ENCODE measurements around the gene CDCP1. TPM values are rescaled to one million over a fixed set of nuclear protein-coding genes. Genes with fewer than 3 reads are reported as not detected.

The CDCP1 gene
- total RNA-seq, 2 donors from 2014 or later = 8.9 to 13.1 TPM

DNA sequence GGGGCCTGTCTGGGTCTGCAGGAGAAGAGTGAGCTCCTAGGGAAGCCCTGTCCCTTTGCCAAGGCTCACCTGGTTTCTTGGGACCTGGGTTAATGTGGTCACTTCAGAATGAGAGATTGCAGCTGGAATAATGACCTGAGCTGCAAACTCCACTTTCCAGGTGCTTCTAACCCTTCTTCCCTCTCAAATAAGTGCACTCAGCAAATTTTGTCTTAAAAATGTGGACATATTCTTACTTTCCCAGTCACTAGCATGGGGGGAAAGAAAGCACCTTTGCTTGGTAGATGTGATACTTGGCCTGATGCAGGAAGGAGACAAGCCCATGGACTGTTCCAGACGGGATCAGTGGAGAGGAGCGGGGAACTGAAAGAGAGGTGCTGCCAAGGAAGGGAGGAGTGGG lies 38.9 kb upstream of the CDCP1 start:
- Mint-ChIP-seq H3K4me3 (no peak overlapping the region), H3K27me3 (ENCODE audit: insufficient read depth) (peaks cover 26% of the 10 kb centered on the region), H3K4me1 (peaks cover 8% of the 10 kb centered on the region), H3K9me3 (no peaks in the 10 kb centered on the region), H3K27ac (no peak overlapping the region), H3K36me3 (ENCODE audit: low read depth) (no peaks in the 10 kb centered on the region)
- WGBS, 2 experiments (ENCODE audit: insufficient coverage in 1 of 2, insufficient read length in 1 of 2) = 94 to 97% methylated on average over 2 of the region's 2 CpGs
- Histone ChIP-seq H3K27ac (ENCODE audit: low read depth, low read length) (no peak overlapping the region), H3K4me1 (ENCODE audit: control insufficient read depth, insufficient read depth, low read length) (peaks cover 4% of the 10 kb centered on the region), H3K9me3 (ENCODE audit: control insufficient read depth, low read length) (no peaks in the 10 kb centered on the region), H3K27me3 (ENCODE audit: control insufficient read depth, insufficient read depth, low read length, poor library complexity, severe bottlenecking) (no peaks in the 10 kb centered on the region), H3K9ac (ENCODE audit: extremely low read depth, low read length, poor library complexity, severe bottlenecking) (no peak overlapping the region), H3K4me3 (ENCODE audit: low read length) (no peak overlapping the region), H3K36me3 (ENCODE audit: control insufficient read depth, insufficient read depth, low read length) (no peaks in the 10 kb centered on the region)
- DNase-seq = no peak
- TF ChIP-seq, protein P1, sequence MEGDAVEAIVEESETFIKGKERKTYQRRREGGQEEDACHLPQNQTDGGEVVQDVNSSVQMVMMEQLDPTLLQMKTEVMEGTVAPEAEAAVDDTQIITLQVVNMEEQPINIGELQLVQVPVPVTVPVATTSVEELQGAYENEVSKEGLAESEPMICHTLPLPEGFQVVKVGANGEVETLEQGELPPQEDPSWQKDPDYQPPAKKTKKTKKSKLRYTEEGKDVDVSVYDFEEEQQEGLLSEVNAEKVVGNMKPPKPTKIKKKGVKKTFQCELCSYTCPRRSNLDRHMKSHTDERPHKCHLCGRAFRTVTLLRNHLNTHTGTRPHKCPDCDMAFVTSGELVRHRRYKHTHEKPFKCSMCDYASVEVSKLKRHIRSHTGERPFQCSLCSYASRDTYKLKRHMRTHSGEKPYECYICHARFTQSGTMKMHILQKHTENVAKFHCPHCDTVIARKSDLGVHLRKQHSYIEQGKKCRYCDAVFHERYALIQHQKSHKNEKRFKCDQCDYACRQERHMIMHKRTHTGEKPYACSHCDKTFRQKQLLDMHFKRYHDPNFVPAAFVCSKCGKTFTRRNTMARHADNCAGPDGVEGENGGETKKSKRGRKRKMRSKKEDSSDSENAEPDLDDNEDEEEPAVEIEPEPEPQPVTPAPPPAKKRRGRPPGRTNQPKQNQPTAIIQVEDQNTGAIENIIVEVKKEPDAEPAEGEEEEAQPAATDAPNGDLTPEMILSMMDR (conservative IDR thresholded peaks at IDR 0.05) = no peak

DNA sequence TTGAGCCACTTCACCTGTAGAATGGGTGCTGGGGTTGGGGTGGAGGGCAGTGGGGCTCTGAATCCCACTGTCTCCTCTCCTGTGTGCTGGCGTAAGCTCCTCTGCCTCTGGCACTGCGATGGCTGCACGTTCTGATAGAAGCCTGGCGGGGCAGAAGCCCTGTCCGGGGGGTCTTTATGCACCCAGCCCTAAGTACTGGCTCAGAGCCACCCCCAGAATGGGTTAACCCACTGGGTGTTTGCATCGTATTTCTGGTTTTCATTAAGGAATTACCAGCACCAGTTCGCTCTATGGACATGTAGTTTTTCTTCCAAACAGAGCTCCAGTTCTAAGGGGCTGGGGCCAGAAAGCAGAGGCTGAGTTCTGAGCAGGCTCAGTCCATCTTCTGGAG lies 37.7 kb upstream of the CDCP1 start:
- Histone ChIP-seq H3K27ac (ENCODE audit: low read depth, low read length) (no peak overlapping the region), H3K9ac (ENCODE audit: extremely low read depth, low read length, poor library complexity, severe bottlenecking) (no peak overlapping the region), H3K9me3 (ENCODE audit: control insufficient read depth, low read length) (no peaks in the 10 kb centered on the region), H3K4me3 (ENCODE audit: low read length) (no peak overlapping the region), H3K36me3 (ENCODE audit: control insufficient read depth, insufficient read depth, low read length) (no peaks in the 10 kb centered on the region), H3K27me3 (ENCODE audit: control insufficient read depth, insufficient read depth, low read length, poor library complexity, severe bottlenecking) (no peaks in the 10 kb centered on the region), H3K4me1 (ENCODE audit: control insufficient read depth, insufficient read depth, low read length) (peaks cover 4% of the 10 kb centered on the region)
- no peaks in the 10 kb centered on the region for H3K9me3 Mint-ChIP-seq
- DNase-seq = no peak
- no peaks in the 10 kb centered on the region for H3K36me3 Mint-ChIP-seq (ENCODE audit: low read depth)
- no peak overlapping the region for H3K27ac Mint-ChIP-seq
- TF ChIP-seq, protein P1 (conservative IDR thresholded peaks at IDR 0.05) = no peak
- 83 to 89% methylated on average over 6 to 7 of the region's 7 CpGs for WGBS, 2 experiments (ENCODE audit: insufficient coverage in 1 of 2, insufficient read length in 1 of 2)
- no peak overlapping the region for H3K4me3 Mint-ChIP-seq
- peaks cover 8% of the 10 kb centered on the region for H3K4me1 Mint-ChIP-seq
- H3K27me3 Mint-ChIP-seq (ENCODE audit: insufficient read depth) = peaks cover 27% of the 10 kb centered on the region

DNA sequence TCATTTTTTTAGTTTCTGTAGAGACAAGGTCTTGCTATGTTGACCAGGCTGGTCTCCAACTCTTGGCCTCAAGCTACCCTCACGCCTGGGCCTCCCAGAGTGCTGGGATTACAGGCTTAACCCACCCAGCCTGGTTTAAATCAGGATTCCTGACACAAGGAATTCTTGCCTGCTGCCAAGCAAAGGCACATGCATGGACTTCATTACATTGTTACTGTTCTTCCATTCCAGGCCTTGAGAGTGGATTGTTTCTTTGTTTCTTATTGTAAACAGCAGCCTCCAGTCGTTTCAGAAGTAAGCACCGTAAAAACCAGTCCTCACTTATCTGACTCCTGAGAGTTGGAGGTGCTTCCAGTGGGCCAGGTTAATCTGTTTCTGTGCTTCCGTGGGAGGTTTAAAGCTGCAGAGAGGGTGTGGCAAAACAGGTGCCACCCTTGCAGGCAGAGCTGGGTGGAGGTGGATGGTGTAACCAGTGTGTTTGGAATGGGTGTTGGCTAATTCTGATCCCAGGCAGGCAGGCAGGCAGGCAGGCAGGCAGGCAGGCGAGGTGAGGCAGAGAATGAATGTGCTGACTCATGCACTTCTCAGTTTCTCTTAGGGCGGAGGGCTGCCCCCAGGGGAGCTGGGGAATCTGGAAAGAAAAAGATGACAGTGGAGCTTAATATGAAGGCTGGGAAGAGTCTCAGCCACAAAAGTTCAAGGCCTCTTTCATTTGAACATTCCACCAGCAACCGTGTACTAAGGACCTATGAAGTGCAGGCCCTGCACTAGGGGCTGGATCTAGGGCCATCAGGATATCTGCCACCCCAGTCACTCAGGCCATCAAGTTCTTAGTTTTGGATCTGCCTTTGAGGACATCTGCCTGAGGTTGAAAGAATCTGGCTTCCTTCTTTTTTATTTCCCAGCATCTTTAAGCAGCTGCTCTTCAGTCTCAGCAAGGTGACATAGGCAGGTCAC lies 37.0 kb upstream of the CDCP1 start:
- H3K4me3 ChIP-seq (ENCODE audit: low read length) = no peak overlapping the region
- Mint-ChIP-seq H3K36me3 (ENCODE audit: low read depth) (no peaks in the 10 kb centered on the region), H3K4me3 (no peak overlapping the region), H3K9me3 (no peaks in the 10 kb centered on the region), H3K27ac (peak overlapping the region; percentile 71), H3K4me1 (peaks cover 8% of the 10 kb centered on the region), H3K27me3 (ENCODE audit: insufficient read depth) (peaks cover 27% of the 10 kb centered on the region)
- H3K27me3 ChIP-seq (ENCODE audit: control insufficient read depth, insufficient read depth, low read length, poor library complexity, severe bottlenecking) = no peaks in the 10 kb centered on the region
- H3K27ac ChIP-seq (ENCODE audit: low read depth, low read length) = no peak overlapping the region
- no peaks in the 10 kb centered on the region for H3K9me3 ChIP-seq (ENCODE audit: control insufficient read depth, low read length)
- 63 to 75% methylated on average over 3 to 7 of the region's 7 CpGs for WGBS, 2 experiments (ENCODE audit: insufficient coverage in 1 of 2, insufficient read length in 1 of 2)
- TF ChIP-seq, protein P1 (conservative IDR thresholded peaks at IDR 0.05) = no peak
- H3K36me3 ChIP-seq (ENCODE audit: control insufficient read depth, insufficient read depth, low read length) = no peaks in the 10 kb centered on the region
- peaks cover 4% of the 10 kb centered on the region for H3K4me1 ChIP-seq (ENCODE audit: control insufficient read depth, insufficient read depth, low read length)
- H3K9ac ChIP-seq (ENCODE audit: extremely low read depth, low read length, poor library complexity, severe bottlenecking) = no peak overlapping the region
- DNase-seq = peak; percentile 75

Measured in endodermal cell (in vitro differentiated cells).